OCI-LY7 (cell line): ENCODE data around the gene CASKIN1.

Source experiments
- CTCF ChIP-seq: fragments of 200-600 bp; sonication (generic); conservative IDR thresholded peaks from 2 replicates; pipeline ENCODE4 v1.5.1; 2014; ENCODE audit warnings: mild to moderate bottlenecking, antibody characterized with exemption, low read length, moderate library complexity, mixed read lengths
- EZH2phosphoT487 ChIP-seq: fragments of 200-600 bp; sonication (generic); IDR thresholded peaks from 2 replicates; pipeline ENCODE4 v1.6.1; 2018; ENCODE audit warnings: low read depth, borderline replicate concordance, mild to moderate bottlenecking, mixed run types, antibody characterized with exemption, low read length, moderate library complexity, mixed read lengths

- no peak for TF ChIP-seq EZH2phosphoT487
- no peak for TF ChIP-seq CTCF
Observed at GRCh38 chr16:2142942-2143877, 53.2 kb downstream of the CASKIN1 start.
